ENCODE measurements around the gene ST8SIA1.

DNA sequence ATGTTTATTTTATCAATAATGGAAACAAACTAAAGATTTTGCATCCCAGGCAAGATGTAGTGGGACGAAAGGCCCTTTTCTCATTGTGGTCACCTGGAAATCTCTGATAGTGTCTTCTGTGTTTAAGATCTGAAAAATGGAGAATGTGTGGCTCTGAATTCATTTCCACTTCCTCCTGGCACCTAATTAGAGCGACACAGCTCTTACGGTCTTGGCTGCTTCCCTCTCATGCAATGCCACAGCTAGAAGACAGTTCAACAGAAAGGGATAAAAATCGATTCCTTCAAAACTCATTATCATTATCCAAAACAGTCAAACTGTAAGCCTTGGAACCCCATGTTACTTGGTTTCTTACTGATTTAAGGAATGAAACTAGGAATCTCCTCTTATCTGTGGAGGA is 9.3 kb downstream of the ST8SIA1 start:
- TF ChIP-seq, protein P1, sequence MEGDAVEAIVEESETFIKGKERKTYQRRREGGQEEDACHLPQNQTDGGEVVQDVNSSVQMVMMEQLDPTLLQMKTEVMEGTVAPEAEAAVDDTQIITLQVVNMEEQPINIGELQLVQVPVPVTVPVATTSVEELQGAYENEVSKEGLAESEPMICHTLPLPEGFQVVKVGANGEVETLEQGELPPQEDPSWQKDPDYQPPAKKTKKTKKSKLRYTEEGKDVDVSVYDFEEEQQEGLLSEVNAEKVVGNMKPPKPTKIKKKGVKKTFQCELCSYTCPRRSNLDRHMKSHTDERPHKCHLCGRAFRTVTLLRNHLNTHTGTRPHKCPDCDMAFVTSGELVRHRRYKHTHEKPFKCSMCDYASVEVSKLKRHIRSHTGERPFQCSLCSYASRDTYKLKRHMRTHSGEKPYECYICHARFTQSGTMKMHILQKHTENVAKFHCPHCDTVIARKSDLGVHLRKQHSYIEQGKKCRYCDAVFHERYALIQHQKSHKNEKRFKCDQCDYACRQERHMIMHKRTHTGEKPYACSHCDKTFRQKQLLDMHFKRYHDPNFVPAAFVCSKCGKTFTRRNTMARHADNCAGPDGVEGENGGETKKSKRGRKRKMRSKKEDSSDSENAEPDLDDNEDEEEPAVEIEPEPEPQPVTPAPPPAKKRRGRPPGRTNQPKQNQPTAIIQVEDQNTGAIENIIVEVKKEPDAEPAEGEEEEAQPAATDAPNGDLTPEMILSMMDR (IDR thresholded peaks at IDR 0.05; ENCODE audit: poor library complexity, severe bottlenecking), result no peak
- no peak for TF ChIP-seq EZH2 (IDR thresholded peaks at IDR 0.05; ENCODE audit: borderline replicate concordance, insufficient read depth, low read length, poor library complexity, severe bottlenecking)
- no peak for TF ChIP-seq TAF1 (IDR thresholded peaks at IDR 0.05; ENCODE audit: low read depth)
- TF ChIP-seq, protein P2, sequence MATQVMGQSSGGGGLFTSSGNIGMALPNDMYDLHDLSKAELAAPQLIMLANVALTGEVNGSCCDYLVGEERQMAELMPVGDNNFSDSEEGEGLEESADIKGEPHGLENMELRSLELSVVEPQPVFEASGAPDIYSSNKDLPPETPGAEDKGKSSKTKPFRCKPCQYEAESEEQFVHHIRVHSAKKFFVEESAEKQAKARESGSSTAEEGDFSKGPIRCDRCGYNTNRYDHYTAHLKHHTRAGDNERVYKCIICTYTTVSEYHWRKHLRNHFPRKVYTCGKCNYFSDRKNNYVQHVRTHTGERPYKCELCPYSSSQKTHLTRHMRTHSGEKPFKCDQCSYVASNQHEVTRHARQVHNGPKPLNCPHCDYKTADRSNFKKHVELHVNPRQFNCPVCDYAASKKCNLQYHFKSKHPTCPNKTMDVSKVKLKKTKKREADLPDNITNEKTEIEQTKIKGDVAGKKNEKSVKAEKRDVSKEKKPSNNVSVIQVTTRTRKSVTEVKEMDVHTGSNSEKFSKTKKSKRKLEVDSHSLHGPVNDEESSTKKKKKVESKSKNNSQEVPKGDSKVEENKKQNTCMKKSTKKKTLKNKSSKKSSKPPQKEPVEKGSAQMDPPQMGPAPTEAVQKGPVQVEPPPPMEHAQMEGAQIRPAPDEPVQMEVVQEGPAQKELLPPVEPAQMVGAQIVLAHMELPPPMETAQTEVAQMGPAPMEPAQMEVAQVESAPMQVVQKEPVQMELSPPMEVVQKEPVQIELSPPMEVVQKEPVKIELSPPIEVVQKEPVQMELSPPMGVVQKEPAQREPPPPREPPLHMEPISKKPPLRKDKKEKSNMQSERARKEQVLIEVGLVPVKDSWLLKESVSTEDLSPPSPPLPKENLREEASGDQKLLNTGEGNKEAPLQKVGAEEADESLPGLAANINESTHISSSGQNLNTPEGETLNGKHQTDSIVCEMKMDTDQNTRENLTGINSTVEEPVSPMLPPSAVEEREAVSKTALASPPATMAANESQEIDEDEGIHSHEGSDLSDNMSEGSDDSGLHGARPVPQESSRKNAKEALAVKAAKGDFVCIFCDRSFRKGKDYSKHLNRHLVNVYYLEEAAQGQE (IDR thresholded peaks at IDR 0.05; ENCODE audit: borderline replicate concordance), result no peak
- no peak for TF ChIP-seq POLR2AphosphoS5 (IDR thresholded peaks at IDR 0.05)
- TF ChIP-seq EP300 (conservative IDR thresholded peaks at IDR 0.05; ENCODE audit: poor library complexity, severe bottlenecking), result no peak

Data from neural cell (in vitro differentiated cells).